Lower lobe of right lung (tissue), 2 donors: Measurements from ENCODE around the gene SLC17A7. TPM values are rescaled to one million over a fixed set of nuclear protein-coding genes. Genes with fewer than 3 reads are reported as not detected.
A peak's percentile ranks its signal among the peaks of the same experiment; 100 is the strongest.
"Not testable (repeated sequence)": the region's sequence is repeated elsewhere in the genome, so short reads cannot be mapped to it uniquely, and the experiment has no call there.

ENCODE experiments used
- ATAC-seq, 2 donors: fragments of 200-7000 bp; cut with Tn5 transposase; one replicate each; pipeline ENCODE4 v1.9.1; 2020 to 2022; ENCODE audit warnings: mild to moderate bottlenecking in 2 of 2, moderate library complexity in 2 of 2
- DNase-seq: peaks from one replicate; pipeline ENCODE4 v3.0.0-alpha.2; 2020
- H3K27ac ChIP-seq: fragments of 200-600 bp; one replicate; pipeline ENCODE4 v1.8.0; 2022
- H3K27me3 ChIP-seq: fragments of 200-600 bp; one replicate; pipeline ENCODE4 v1.8.0; 2022; ENCODE audit warnings: low read depth
- H3K36me3 ChIP-seq: fragments of 200-600 bp; one replicate; pipeline ENCODE4 v1.8.0; 2022; ENCODE audit warnings: mild to moderate bottlenecking
- H3K4me1 ChIP-seq: fragments of 200-600 bp; one replicate; pipeline ENCODE4 v1.8.0; 2022
- H3K4me3 ChIP-seq: fragments of 200-600 bp; one replicate; pipeline ENCODE4 v1.8.0; 2022; ENCODE audit warnings: mild to moderate bottlenecking
- H3K9me3 ChIP-seq: fragments of 200-600 bp; one replicate; pipeline ENCODE4 v1.8.0; 2022
- CTCF ChIP-seq: fragments of 200-600 bp; IDR thresholded peaks from one replicate; pipeline ENCODE4 v1.8.0; 2022; ENCODE audit warnings: antibody characterized with exemption, mild to moderate bottlenecking
- intact Hi-C: fragments of 100-400 bp; cut with DNase I; formaldehyde crosslinking; loops from one replicate; pipeline ENCODE4 v1.11.0; 2022
- total RNA-seq: library from RNA; stranded (reverse); fragmentation: NEBNext Ultra II Directional; extraction: Animal tissue kit (Norgen Biotek cat#: 25700); gene quantifications from one replicate; pipeline ENCODE4 v1.2.1, GENCODE V29; 2021
- donor health status: DM: no; HTN: yes; CAD: no; lungs with severe emphysema.

The SLC17A7 gene
- total RNA-seq, 1 donor from 2014 or later = 0.56 TPM

GRCh38 chr19:49451430-49452181 lies 10.3 kb upstream of the SLC17A7 start, which contains the start of gene PIH1D1:
Gene PIH1D1, minus strand, starts transcription at chr19:49451814. Its CDS starts 240 bp downstream, at chr19:49451574.
- H3K9me3 ChIP-seq = no peaks in the 10 kb centered on the region
- H3K27me3 ChIP-seq = no peaks in the 10 kb centered on the region
- peaks cover 24% of the 10 kb centered on the region for H3K36me3 ChIP-seq
- TF ChIP-seq CTCF = no peak
- peak; percentile 89 to 90 for ATAC-seq
- peak; percentile 98 for DNase-seq
- peaks cover 29% of the 10 kb centered on the region for H3K4me1 ChIP-seq
- intact Hi-C loops = no loop called here
- H3K4me3 ChIP-seq = peak within 1 kb of the TSS; percentile 71
- peak within 1 kb of the TSS; percentile 96 for H3K27ac ChIP-seq

GRCh38 chr19:49450405-49450804 lies 9.1 kb upstream of the SLC17A7 start:
- Histone ChIP-seq H3K9me3 (no peaks in the 10 kb centered on the region), H3K4me1 (peaks cover 28% of the 10 kb centered on the region), H3K27me3 (no peaks in the 10 kb centered on the region), H3K36me3 (peaks cover 29% of the 10 kb centered on the region), H3K27ac (no peak overlapping the region), H3K4me3 (peak overlapping the region; percentile 71)
- intact Hi-C loops = no loop called here
- ATAC-seq (no peak), DNase-seq (no peak)
- TF ChIP-seq CTCF = no peak

GRCh38 chr19:49448432-49448786 lies 7.1 kb upstream of the SLC17A7 start:
- H3K4me1 ChIP-seq = peaks cover 21% of the 10 kb centered on the region
- peaks cover 29% of the 10 kb centered on the region for H3K36me3 ChIP-seq
- no peaks in the 10 kb centered on the region for H3K27me3 ChIP-seq
- intact Hi-C loops = loop anchor here (10.0 kb wide), 1 partner anchor 54 kb away; no protein-coding TSS in a partner anchor
- no peaks in the 10 kb centered on the region for H3K9me3 ChIP-seq
- DNase-seq = no peak
- ATAC-seq = no peak
- no peak overlapping the region for H3K27ac ChIP-seq
- no peak for TF ChIP-seq CTCF
- no peak overlapping the region for H3K4me3 ChIP-seq

- Histone ChIP-seq H3K9me3 (no peaks in the 10 kb centered on the region), H3K36me3 (peaks cover 29% of the 10 kb centered on the region), H3K4me3 (no peak overlapping the region), H3K27me3 (no peaks in the 10 kb centered on the region), H3K4me1 (peaks cover 20% of the 10 kb centered on the region), H3K27ac (no peak overlapping the region)
- DNase-seq (no peak), ATAC-seq (no peak)
- intact Hi-C loops = loop anchor here (10.0 kb wide), 1 partner anchor 53 kb away; no protein-coding TSS in a partner anchor
- TF ChIP-seq CTCF = no peak
These were observed 6.4 kb upstream of the SLC17A7 start for GRCh38 chr19:49447485-49448431.

GRCh38 chr19:49445997-49446396 lies 4.7 kb upstream of the SLC17A7 start:
- peaks cover 11% of the 10 kb centered on the region for H3K27me3 ChIP-seq
- no peak overlapping the region for H3K27ac ChIP-seq
- no peak for ATAC-seq
- H3K36me3 ChIP-seq = peaks cover 29% of the 10 kb centered on the region
- H3K4me3 ChIP-seq = no peak overlapping the region
- TF ChIP-seq CTCF = no peak
- intact Hi-C loops = loop anchor here (10.0 kb wide), 1 partner anchor 51 kb away; no protein-coding TSS in a partner anchor
- peaks cover 17% of the 10 kb centered on the region for H3K4me1 ChIP-seq
- no peaks in the 10 kb centered on the region for H3K9me3 ChIP-seq
- DNase-seq = no peak

GRCh38 chr19:49444100-49444700 lies 2.9 kb upstream of the SLC17A7 start:
- intact Hi-C loops = loop anchor here (10.0 kb wide), 1 partner anchor 49 kb away; no protein-coding TSS in a partner anchor
- not testable (repeated sequence) for ATAC-seq, DNase-seq, H3K27ac ChIP-seq, H3K9me3 ChIP-seq, H3K4me1 ChIP-seq
- Histone ChIP-seq H3K4me3 (peak overlapping the region; percentile 86), H3K27me3 (peaks cover 29% of the 10 kb centered on the region), H3K36me3 (peaks cover 25% of the 10 kb centered on the region)
